NB4 (cell line): ENCODE data around the gene ADH1B.

ENCODE experiments used
- DNase-seq: peaks from one replicate; pipeline ENCODE4 v3.0.0; 2010; ENCODE audit warnings: low read depth
- H3K4me3 ChIP-seq: one replicate; pipeline ENCODE4 v1.5.1; 2011; ENCODE audit warnings: mild to moderate bottlenecking, low read depth, low read length, moderate library complexity
- CTCF ChIP-seq: IDR thresholded peaks from one replicate; pipeline ENCODE4 v1.5.1; 2012; ENCODE audit warnings: low read depth, low read length
- MYC ChIP-seq: IDR thresholded peaks from 2 replicates; pipeline ENCODE4 v1.6.1; 2011; ENCODE audit warnings: low read depth, low read length
- POLR2A ChIP-seq: IDR thresholded peaks from 2 replicates; pipeline ENCODE4 v1.6.1; 2011; ENCODE audit warnings: mild to moderate bottlenecking; ENCODE audit not compliant: insufficient read length; ENCODE audit errors: extremely low read depth
- TF ChIP-seq, protein P1 (sequence below): IDR thresholded peaks from 2 replicates; pipeline ENCODE4 v1.6.1; 2011; ENCODE audit warnings: low read depth, low read length

Gene ADH1B

GRCh38 chr4:99341426-99341825 is 20.2 kb upstream of the ADH1B start:
- no peak for DNase-seq
- no peak overlapping the region for H3K4me3 ChIP-seq
- TF ChIP-seq POLR2A = no peak
- no peak for TF ChIP-seq CTCF
- TF ChIP-seq MYC = no peak
- TF ChIP-seq, protein P1, sequence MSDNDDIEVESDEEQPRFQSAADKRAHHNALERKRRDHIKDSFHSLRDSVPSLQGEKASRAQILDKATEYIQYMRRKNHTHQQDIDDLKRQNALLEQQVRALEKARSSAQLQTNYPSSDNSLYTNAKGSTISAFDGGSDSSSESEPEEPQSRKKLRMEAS = no peak

- no peak for DNase-seq
- no peak for TF ChIP-seq CTCF
- TF ChIP-seq POLR2A = no peak
- TF ChIP-seq, protein P1 = no peak
- TF ChIP-seq MYC = no peak
- H3K4me3 ChIP-seq = no peak overlapping the region
Observed at GRCh38 chr4:99339172-99339571, 18.0 kb upstream of the ADH1B start.

DNA sequence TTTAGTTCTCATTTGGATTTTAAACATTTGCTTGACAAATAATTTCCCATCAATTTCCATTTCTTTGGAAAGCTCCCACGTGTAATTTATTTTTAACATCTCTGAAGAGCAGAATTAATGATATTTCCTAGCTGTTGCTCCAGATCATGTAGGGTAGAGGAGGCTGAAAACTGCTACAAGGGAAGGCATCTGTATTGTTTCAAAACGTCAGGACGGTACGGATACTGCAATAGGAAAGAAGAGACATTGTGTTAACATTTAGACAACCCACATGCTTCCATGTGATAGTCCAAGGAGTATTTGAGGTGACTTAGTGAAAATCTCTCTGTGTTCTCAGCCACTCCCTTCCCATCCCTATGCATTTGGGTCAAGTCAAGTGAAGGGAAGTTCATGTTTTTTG is 15.4 kb upstream of the ADH1B start:
- no peak for TF ChIP-seq CTCF
- TF ChIP-seq POLR2A = no peak
- TF ChIP-seq, protein P1 = no peak
- no peak for TF ChIP-seq MYC
- no peak for DNase-seq
- no peak overlapping the region for H3K4me3 ChIP-seq

DNA sequence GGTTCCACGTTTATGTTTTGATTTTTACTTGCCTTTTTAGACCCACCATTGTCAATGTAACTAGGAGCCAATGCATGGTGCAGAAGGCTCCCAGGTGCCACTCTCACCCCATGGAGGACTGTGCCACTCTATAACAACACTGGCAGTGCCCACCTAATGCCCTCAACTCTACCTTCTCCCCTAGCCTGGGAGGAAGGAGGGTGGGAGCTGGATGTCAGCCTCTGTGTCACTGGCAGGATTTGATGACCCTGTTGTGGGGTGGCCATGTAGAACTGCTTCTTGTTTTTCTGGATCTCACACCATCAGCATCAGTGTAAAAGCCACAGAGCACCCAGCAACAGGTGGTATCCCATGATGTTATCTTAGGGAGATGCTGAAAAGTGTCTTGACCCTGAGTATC is 13.7 kb upstream of the ADH1B start:
- H3K4me3 ChIP-seq = no peak overlapping the region
- DNase-seq = no peak
- TF ChIP-seq, protein P1 = no peak
- TF ChIP-seq MYC (no peak), POLR2A (no peak), CTCF (no peak)

GRCh38 chr4:99330648-99331047 is 9.4 kb upstream of the ADH1B start:
- no peak for TF ChIP-seq POLR2A
- TF ChIP-seq, protein P1 = no peak
- no peak for TF ChIP-seq CTCF
- no peak for TF ChIP-seq MYC
- H3K4me3 ChIP-seq = no peak overlapping the region
- DNase-seq = no peak

GRCh38 chr4:99329876-99330275 is 8.7 kb upstream of the ADH1B start:
- no peak for DNase-seq
- no peak for TF ChIP-seq POLR2A
- no peak for TF ChIP-seq MYC
- TF ChIP-seq, protein P1 = no peak
- no peak for TF ChIP-seq CTCF

More at GRCh38 chr4:99329876-99330275, 8.7 kb upstream of the ADH1B start:
- no peak overlapping the region for H3K4me3 ChIP-seq
